Transverse colon (tissue), 4 donors: ENCODE results near the gene ZNF574.

Source experiments
- EP300 ChIP-seq: sonication (generic); formaldehyde crosslinking; IDR thresholded peaks from one replicate; pipeline ENCODE4 v1.6.1; 2017; ENCODE audit warnings: antibody characterized with exemption, low read depth
- POLR2A ChIP-seq: fragments of 450-650 bp; IDR thresholded peaks from one replicate; pipeline ENCODE4 v1.6.1; 2016; ENCODE audit warnings: antibody characterized with exemption, mild to moderate bottlenecking, moderate library complexity
- POLR2AphosphoS5 ChIP-seq, 3 donors: sonication (generic); formaldehyde crosslinking; IDR thresholded peaks; one replicate each; pipeline ENCODE4 v1.6.1; 2016; ENCODE audit warnings: antibody characterized with exemption in 3 of 3
- TF ChIP-seq, protein P1 (sequence below), 5 experiments: fragments of 200-600 bp in 3 of 5; fragments of 450-650 bp in 2 of 5; sonication (generic) in 3 of 5; IDR thresholded peaks; 1 replicate in 2 of 5; 2 replicates in 3 of 5; pipeline ENCODE4 v1.5.1; 2016 to 2017; ENCODE audit warnings: antibody characterized with exemption in 5 of 5, inconsistent platforms in 3 of 5, mild to moderate bottlenecking in 2 of 5, moderate library complexity in 1 of 5

DNA sequence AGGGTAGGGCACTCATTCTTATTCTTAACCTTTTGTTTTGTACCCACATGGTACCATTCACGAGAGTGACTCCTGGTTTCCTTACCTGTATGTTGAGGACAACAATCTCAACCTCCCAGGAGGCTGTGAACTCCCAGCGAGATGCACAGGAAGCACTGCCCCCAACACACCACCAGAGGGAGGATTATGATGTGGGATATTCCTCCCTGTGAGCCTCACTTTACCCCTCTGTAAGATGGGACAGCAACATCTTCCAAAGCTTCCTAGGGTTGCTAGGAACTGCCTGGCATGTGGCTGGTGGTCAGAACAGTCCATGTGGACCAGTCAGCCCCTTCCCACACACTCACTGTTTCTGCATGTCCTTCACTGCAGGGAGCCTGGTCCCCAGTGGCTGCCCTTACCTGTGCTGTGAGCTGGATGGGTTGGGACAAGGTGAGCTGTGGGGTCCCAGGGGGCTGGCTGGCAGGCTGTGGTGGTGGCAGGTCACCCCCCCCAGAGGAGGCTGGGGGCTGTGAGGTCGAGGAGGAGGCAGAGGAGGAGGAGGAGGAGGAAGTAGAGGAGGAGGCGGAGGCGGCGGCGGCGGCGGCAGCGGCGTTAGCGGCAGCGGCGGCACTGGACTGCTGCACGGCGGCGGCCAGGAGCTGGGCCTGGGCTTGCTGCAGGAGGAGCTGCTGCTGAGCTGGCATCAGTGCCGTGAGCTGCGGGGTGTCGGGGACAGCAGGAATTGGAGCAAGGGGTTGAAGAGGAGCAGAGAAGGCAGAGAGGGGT, 40.5 kb downstream of the ZNF574 start:
- no peak for TF ChIP-seq EP300
- TF ChIP-seq POLR2A, result no peak
- TF ChIP-seq POLR2AphosphoS5 (IDR thresholded peaks at IDR 0.05), result no peak
- TF ChIP-seq, protein P1, sequence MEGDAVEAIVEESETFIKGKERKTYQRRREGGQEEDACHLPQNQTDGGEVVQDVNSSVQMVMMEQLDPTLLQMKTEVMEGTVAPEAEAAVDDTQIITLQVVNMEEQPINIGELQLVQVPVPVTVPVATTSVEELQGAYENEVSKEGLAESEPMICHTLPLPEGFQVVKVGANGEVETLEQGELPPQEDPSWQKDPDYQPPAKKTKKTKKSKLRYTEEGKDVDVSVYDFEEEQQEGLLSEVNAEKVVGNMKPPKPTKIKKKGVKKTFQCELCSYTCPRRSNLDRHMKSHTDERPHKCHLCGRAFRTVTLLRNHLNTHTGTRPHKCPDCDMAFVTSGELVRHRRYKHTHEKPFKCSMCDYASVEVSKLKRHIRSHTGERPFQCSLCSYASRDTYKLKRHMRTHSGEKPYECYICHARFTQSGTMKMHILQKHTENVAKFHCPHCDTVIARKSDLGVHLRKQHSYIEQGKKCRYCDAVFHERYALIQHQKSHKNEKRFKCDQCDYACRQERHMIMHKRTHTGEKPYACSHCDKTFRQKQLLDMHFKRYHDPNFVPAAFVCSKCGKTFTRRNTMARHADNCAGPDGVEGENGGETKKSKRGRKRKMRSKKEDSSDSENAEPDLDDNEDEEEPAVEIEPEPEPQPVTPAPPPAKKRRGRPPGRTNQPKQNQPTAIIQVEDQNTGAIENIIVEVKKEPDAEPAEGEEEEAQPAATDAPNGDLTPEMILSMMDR (IDR thresholded peaks at IDR 0.05), result no peak
